Colonic mucosa (tissue), 4 donors: ENCODE data around the gene LHFPL6. TPM values are rescaled to one million over a fixed set of nuclear protein-coding genes. Genes with fewer than 3 reads are reported as not detected.

Source experiments
- DNase-seq: peaks from one replicate; pipeline ENCODE4 v3.0.0-alpha.2; 2020
- H3K27ac ChIP-seq: fragments of 200-600 bp; one replicate; pipeline ENCODE4 v1.8.0; 2021
- H3K27me3 ChIP-seq: fragments of 200-600 bp; one replicate; pipeline ENCODE4 v1.8.0; 2021
- H3K36me3 ChIP-seq: fragments of 200-600 bp; one replicate; pipeline ENCODE4 v1.8.0; 2021
- H3K4me1 ChIP-seq: fragments of 200-600 bp; one replicate; pipeline ENCODE4 v1.8.0; 2021; ENCODE audit warnings: mild to moderate bottlenecking
- H3K4me3 ChIP-seq: fragments of 200-600 bp; one replicate; pipeline ENCODE4 v1.8.0; 2021
- H3K9ac ChIP-seq, 2 donors: one replicate each; pipeline ENCODE4 v1.7.0; 2013; ENCODE audit warnings: control low read depth in 2 of 2, low read depth in 2 of 2, low read length in 2 of 2
- H3K9me3 ChIP-seq: fragments of 200-600 bp; one replicate; pipeline ENCODE4 v1.8.0; 2021
- CTCF ChIP-seq: fragments of 200-600 bp; IDR thresholded peaks from one replicate; pipeline ENCODE4 v1.8.0; 2022; ENCODE audit warnings: antibody characterized with exemption, mild to moderate bottlenecking
- intact Hi-C: fragments of 100-400 bp; cut with DNase I; formaldehyde crosslinking; loops from one replicate; pipeline ENCODE4 v1.14.1; 2022
- total RNA-seq, 2 donors: library from RNA; stranded (reverse); fragmentation: NEBNext Ultra II Directional in 1 of 2; extraction: Animal tissue kit (Norgen Biotek cat#: 25700) in 1 of 2; gene quantifications; one replicate each; pipeline ENCODE4 v1.2.1, GENCODE V29; 2021
- donor health status: healthy.
- donor health status: DM: no; HTN: no; CAD: no.
- donor health status: DM: no; HTN: no; CAD: no.

Gene LHFPL6
- total RNA-seq, 2 donors from 2014 or later: 4.3 to 10.1 TPM

DNA sequence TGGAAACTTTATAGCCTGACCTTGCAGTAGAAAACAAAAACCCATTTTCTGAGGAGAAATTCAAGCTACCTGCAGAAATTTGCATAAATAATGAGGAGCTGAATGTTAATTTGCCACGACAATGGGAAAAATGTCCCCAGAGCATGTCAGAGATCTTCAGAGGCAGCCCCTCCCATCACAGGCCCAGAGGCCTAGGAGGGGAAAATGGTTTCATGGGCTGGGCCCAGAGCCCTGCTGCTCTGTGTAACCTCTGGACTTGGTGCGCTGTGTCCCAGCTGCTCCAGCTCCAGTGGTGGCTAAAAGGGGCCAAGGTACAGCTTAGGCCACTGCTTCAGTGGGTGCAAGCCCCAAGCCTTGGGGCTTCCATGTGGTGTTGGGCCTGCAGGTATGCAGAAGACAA lies 306.8 kb downstream of the LHFPL6 start:
- intact Hi-C loops: no loop called here
- H3K4me1 ChIP-seq: no peaks in the 10 kb centered on the region
- no peak for TF ChIP-seq CTCF
- DNase-seq: no peak
- no peak overlapping the region for H3K4me3 ChIP-seq
- H3K27me3 ChIP-seq: no peaks in the 10 kb centered on the region
- no peaks in the 10 kb centered on the region for H3K36me3 ChIP-seq
- H3K27ac ChIP-seq: no peak overlapping the region
- H3K9ac ChIP-seq: no peak overlapping the region
- no peaks in the 10 kb centered on the region for H3K9me3 ChIP-seq

Other genes starting within 250 kb of the LHFPL6 start
- gene COG6, start 52.5 kb upstream of the LHFPL6 start, total RNA-seq: 10 to 100 TPM; 31.9 to 37.0 TPM